ENCODE results near the gene SDC1.

Gene SDC1

GRCh38 chr2:20178666-20179465, 46.1 kb downstream of the SDC1 start:
- TF ChIP-seq EP300 (IDR thresholded peaks at IDR 0.05; ENCODE audit: borderline replicate concordance), result no peak
- no peak for TF ChIP-seq TEAD4 (IDR thresholded peaks at IDR 0.05)
- TF ChIP-seq USF1 (IDR thresholded peaks at IDR 0.05), result no peak
- no peak for TF ChIP-seq RAD21 (IDR thresholded peaks at IDR 0.05; ENCODE audit: low read depth)
- no peak for TF ChIP-seq EGR1 (IDR thresholded peaks at IDR 0.05)
- TF ChIP-seq MAX (IDR thresholded peaks at IDR 0.05), result no peak
- no peak for TF ChIP-seq TCF12 (IDR thresholded peaks at IDR 0.05; ENCODE audit: low read depth)
- no peak for TF ChIP-seq CEBPB (IDR thresholded peaks at IDR 0.05)
- no peak for TF ChIP-seq TAF1 (IDR thresholded peaks at IDR 0.05; ENCODE audit: low read depth)
- no peak for TF ChIP-seq NFIC (IDR thresholded peaks at IDR 0.05)
- no peak for TF ChIP-seq REST (IDR thresholded peaks at IDR 0.05; ENCODE audit: low read depth)
- TF ChIP-seq FOXM1 (IDR thresholded peaks at IDR 0.05; ENCODE audit: borderline replicate concordance, low read depth), result no peak
- no peak for TF ChIP-seq CREB1 (IDR thresholded peaks at IDR 0.05; ENCODE audit: low read depth)
- no peak for TF ChIP-seq YY1 (IDR thresholded peaks at IDR 0.05; ENCODE audit: low read depth)
- no peak for TF ChIP-seq ZBTB7A (IDR thresholded peaks at IDR 0.05; ENCODE audit: low read depth)

GRCh38 chr2:20178249-20178607, 46.7 kb downstream of the SDC1 start:
- no peak for TF ChIP-seq CREB1 (IDR thresholded peaks at IDR 0.05; ENCODE audit: low read depth)
- no peak for TF ChIP-seq USF1 (IDR thresholded peaks at IDR 0.05)
- TF ChIP-seq EP300 (IDR thresholded peaks at IDR 0.05; ENCODE audit: borderline replicate concordance), result no peak
- TF ChIP-seq TAF1 (IDR thresholded peaks at IDR 0.05; ENCODE audit: low read depth), result no peak
- TF ChIP-seq CEBPB (IDR thresholded peaks at IDR 0.05), result no peak
- no peak for TF ChIP-seq FOXM1 (IDR thresholded peaks at IDR 0.05; ENCODE audit: borderline replicate concordance, low read depth)
- TF ChIP-seq NFIC (IDR thresholded peaks at IDR 0.05), result no peak
- no peak for TF ChIP-seq TEAD4 (IDR thresholded peaks at IDR 0.05)
- no peak for TF ChIP-seq TCF12 (IDR thresholded peaks at IDR 0.05; ENCODE audit: low read depth)
- TF ChIP-seq EGR1 (IDR thresholded peaks at IDR 0.05), result no peak
- TF ChIP-seq MAX (IDR thresholded peaks at IDR 0.05), result no peak
- no peak for TF ChIP-seq YY1 (IDR thresholded peaks at IDR 0.05; ENCODE audit: low read depth)
- no peak for TF ChIP-seq RAD21 (IDR thresholded peaks at IDR 0.05; ENCODE audit: low read depth)
- no peak for TF ChIP-seq ZBTB7A (IDR thresholded peaks at IDR 0.05; ENCODE audit: low read depth)
- no peak for TF ChIP-seq REST (IDR thresholded peaks at IDR 0.05; ENCODE audit: low read depth)

GRCh38 chr2:20177556-20178248, 47.2 kb downstream of the SDC1 start:
- TF ChIP-seq TAF1 (IDR thresholded peaks at IDR 0.05; ENCODE audit: low read depth) (no peak), MAX (IDR thresholded peaks at IDR 0.05) (no peak), NFIC (IDR thresholded peaks at IDR 0.05) (no peak), RAD21 (IDR thresholded peaks at IDR 0.05; ENCODE audit: low read depth) (no peak), YY1 (IDR thresholded peaks at IDR 0.05; ENCODE audit: low read depth) (no peak), CREB1 (IDR thresholded peaks at IDR 0.05; ENCODE audit: low read depth) (no peak), REST (IDR thresholded peaks at IDR 0.05; ENCODE audit: low read depth) (no peak)
